Ishikawa (cell line): ENCODE results near the gene RWDD4.

Experiments used
- CEBPB ChIP-seq: IDR thresholded peaks from 2 replicates; pipeline ENCODE4 v1.6.1; 2012
- CREB1 ChIP-seq: IDR thresholded peaks from 2 replicates; pipeline ENCODE4 v1.6.1; 2012; ENCODE audit warnings: low read depth
- EGR1 ChIP-seq: IDR thresholded peaks from 2 replicates; pipeline ENCODE4 v1.6.1; 2012
- EP300 ChIP-seq: IDR thresholded peaks from 2 replicates; pipeline ENCODE4 v1.6.1; 2012; ENCODE audit warnings: borderline replicate concordance
- FOXM1 ChIP-seq: IDR thresholded peaks from 2 replicates; pipeline ENCODE4 v1.6.1; 2012; ENCODE audit warnings: low read depth, borderline replicate concordance
- MAX ChIP-seq: IDR thresholded peaks from 2 replicates; pipeline ENCODE4 v1.6.1; 2012
- NFIC ChIP-seq: IDR thresholded peaks from 2 replicates; pipeline ENCODE4 v1.6.1; 2012
- RAD21 ChIP-seq: IDR thresholded peaks from 2 replicates; pipeline ENCODE4 v1.6.1; 2012; ENCODE audit warnings: low read depth
- TAF1 ChIP-seq: IDR thresholded peaks from 2 replicates; pipeline ENCODE4 v1.6.1; 2012; ENCODE audit warnings: low read depth, mild to moderate bottlenecking
- TCF12 ChIP-seq: IDR thresholded peaks from 2 replicates; pipeline ENCODE4 v1.6.1; 2012; ENCODE audit warnings: low read depth
- TEAD4 ChIP-seq: IDR thresholded peaks from 2 replicates; pipeline ENCODE4 v1.6.1; 2012
- USF1 ChIP-seq: IDR thresholded peaks from 2 replicates; pipeline ENCODE4 v1.6.1; 2012
- ZBTB7A ChIP-seq: IDR thresholded peaks from 2 replicates; pipeline ENCODE4 v1.6.1; 2012; ENCODE audit warnings: low read depth
- TF ChIP-seq, protein P1 (sequence below): IDR thresholded peaks from 2 replicates; pipeline ENCODE4 v1.6.1; 2012; ENCODE audit warnings: low read depth, mild to moderate bottlenecking

GRCh38 chr4:183670251-183670650, 11.3 kb upstream of the RWDD4 start:
- TF ChIP-seq CREB1 (no peak), RAD21 (no peak), TCF12 (no peak), TAF1 (no peak), CEBPB (no peak), EGR1 (no peak), MAX (no peak), EP300 (no peak), USF1 (no peak), ZBTB7A (no peak), TEAD4 (no peak), FOXM1 (no peak), NFIC (no peak)
- TF ChIP-seq, protein P1, sequence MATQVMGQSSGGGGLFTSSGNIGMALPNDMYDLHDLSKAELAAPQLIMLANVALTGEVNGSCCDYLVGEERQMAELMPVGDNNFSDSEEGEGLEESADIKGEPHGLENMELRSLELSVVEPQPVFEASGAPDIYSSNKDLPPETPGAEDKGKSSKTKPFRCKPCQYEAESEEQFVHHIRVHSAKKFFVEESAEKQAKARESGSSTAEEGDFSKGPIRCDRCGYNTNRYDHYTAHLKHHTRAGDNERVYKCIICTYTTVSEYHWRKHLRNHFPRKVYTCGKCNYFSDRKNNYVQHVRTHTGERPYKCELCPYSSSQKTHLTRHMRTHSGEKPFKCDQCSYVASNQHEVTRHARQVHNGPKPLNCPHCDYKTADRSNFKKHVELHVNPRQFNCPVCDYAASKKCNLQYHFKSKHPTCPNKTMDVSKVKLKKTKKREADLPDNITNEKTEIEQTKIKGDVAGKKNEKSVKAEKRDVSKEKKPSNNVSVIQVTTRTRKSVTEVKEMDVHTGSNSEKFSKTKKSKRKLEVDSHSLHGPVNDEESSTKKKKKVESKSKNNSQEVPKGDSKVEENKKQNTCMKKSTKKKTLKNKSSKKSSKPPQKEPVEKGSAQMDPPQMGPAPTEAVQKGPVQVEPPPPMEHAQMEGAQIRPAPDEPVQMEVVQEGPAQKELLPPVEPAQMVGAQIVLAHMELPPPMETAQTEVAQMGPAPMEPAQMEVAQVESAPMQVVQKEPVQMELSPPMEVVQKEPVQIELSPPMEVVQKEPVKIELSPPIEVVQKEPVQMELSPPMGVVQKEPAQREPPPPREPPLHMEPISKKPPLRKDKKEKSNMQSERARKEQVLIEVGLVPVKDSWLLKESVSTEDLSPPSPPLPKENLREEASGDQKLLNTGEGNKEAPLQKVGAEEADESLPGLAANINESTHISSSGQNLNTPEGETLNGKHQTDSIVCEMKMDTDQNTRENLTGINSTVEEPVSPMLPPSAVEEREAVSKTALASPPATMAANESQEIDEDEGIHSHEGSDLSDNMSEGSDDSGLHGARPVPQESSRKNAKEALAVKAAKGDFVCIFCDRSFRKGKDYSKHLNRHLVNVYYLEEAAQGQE = no peak
